Activated CD8-positive, alpha-beta T cell treated with anti-CD3 and anti-CD28 coated beads for 36 hours (primary cell): Measurements from ENCODE around the gene WWC2. TPM values are rescaled to one million over a fixed set of nuclear protein-coding genes. Genes with fewer than 3 reads are reported as not detected.

Experiments used
- ATAC-seq: fragments of 200-7000 bp; cut with Tn5 transposase; one replicate; pipeline ENCODE4 v1.10.0; 2021; ENCODE audit warnings: mild to moderate bottlenecking, moderate library complexity
- CTCF ChIA-PET: fragments of 350-600 bp; sonication (Branson Sonifier 250); formaldehyde crosslinking; loops from one replicate; lab custom pipeline; 2021; ENCODE audit warnings: antibody characterized with exemption; lab: Charles Lee
- POLR2A ChIA-PET: fragments of 350-600 bp; sonication (Branson Sonifier 250); formaldehyde crosslinking; loops from one replicate; lab custom pipeline; 2021; ENCODE audit warnings: antibody characterized with exemption; lab: Charles Lee
- DNase-seq: peaks from one replicate; pipeline ENCODE4 v3.0.0-alpha.2; 2020
- H3K27ac Mint-ChIP-seq: one replicate; pipeline ENCODE4 v1.8.0; 2021; ENCODE audit warnings: mild to moderate bottlenecking, mixed read lengths
- H3K27me3 Mint-ChIP-seq: one replicate; pipeline ENCODE4 v1.8.0; 2021; ENCODE audit warnings: mixed read lengths
- H3K36me3 Mint-ChIP-seq: one replicate; pipeline ENCODE4 v1.8.0; 2021; ENCODE audit warnings: low read depth, mixed read lengths
- H3K4me1 Mint-ChIP-seq: one replicate; pipeline ENCODE4 v1.8.0; 2021; ENCODE audit warnings: low read depth, mixed read lengths
- H3K4me3 Mint-ChIP-seq: one replicate; pipeline ENCODE4 v1.8.0; 2021; ENCODE audit warnings: mild to moderate bottlenecking, moderate library complexity, mixed read lengths
- H3K9me3 Mint-ChIP-seq: one replicate; pipeline ENCODE4 v1.8.0; 2021; ENCODE audit warnings: mixed read lengths
- CTCF ChIP-seq: fragments of 200-600 bp; IDR thresholded peaks from one replicate; pipeline ENCODE4 v1.8.0; 2022; ENCODE audit warnings: antibody characterized with exemption, mild to moderate bottlenecking
- intact Hi-C: fragments of 100-400 bp; cut with micrococcal nuclease; formaldehyde crosslinking; loops from one replicate; pipeline ENCODE4 v1.10.0; 2022
- total RNA-seq, 2 experiments: library from RNA; stranded (reverse); gene quantifications; one replicate each; pipeline ENCODE4 v1.2.3, GENCODE V29; 2021

The WWC2 gene
- total RNA-seq, 2 experiments from 2014 or later = 1.9 TPM

- Mint-ChIP-seq H3K4me1 (no peaks in the 10 kb centered on the region), H3K4me3 (no peak overlapping the region), H3K27ac (no peak overlapping the region), H3K9me3 (no peaks in the 10 kb centered on the region), H3K27me3 (peaks cover 2% of the 10 kb centered on the region), H3K36me3 (no peaks in the 10 kb centered on the region)
- intact Hi-C loops = no loop called here
- POLR2A ChIA-PET = no interaction called here
- TF ChIP-seq CTCF = no peak
- no peak for DNase-seq
- no peak for ATAC-seq
- CTCF ChIA-PET = interaction anchor here (1.7 kb wide), 1 partner anchor 57 kb away, joined by 4 read pairs; no protein-coding TSS in a partner anchor
Observed at GRCh38 chr4:183204793-183205192, 105.7 kb downstream of the WWC2 start.

DNA sequence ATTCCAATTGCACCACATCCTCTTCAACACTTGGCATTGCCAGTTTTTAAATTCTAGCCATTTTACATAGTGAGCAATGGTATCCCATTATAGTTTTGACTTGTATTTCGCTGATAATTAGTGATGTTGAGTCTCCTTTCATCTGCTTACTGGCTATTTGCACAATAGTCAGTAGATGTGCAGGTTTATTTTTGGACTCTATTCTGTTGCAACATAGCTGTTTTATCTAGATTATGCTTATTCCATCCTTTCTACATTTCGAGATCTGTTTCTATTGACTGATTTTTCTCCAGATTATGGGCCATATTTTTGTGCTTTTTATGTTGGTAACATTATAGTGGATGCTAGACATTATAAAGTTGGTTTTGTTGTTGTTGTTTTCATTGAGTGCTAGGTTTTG, 106.1 kb downstream of the WWC2 start:
- intact Hi-C loops = no loop called here
- H3K4me3 Mint-ChIP-seq = no peak overlapping the region
- H3K4me1 Mint-ChIP-seq = no peaks in the 10 kb centered on the region
- no peak for DNase-seq
- CTCF ChIA-PET = interaction anchor here (1.7 kb wide), 1 partner anchor 57 kb away, joined by 4 read pairs; no protein-coding TSS in a partner anchor
- no peaks in the 10 kb centered on the region for H3K9me3 Mint-ChIP-seq
- H3K36me3 Mint-ChIP-seq = no peaks in the 10 kb centered on the region
- TF ChIP-seq CTCF = no peak
- POLR2A ChIA-PET = no interaction called here
- no peak for ATAC-seq
- no peak overlapping the region for H3K27ac Mint-ChIP-seq
- peaks cover 2% of the 10 kb centered on the region for H3K27me3 Mint-ChIP-seq

DNA sequence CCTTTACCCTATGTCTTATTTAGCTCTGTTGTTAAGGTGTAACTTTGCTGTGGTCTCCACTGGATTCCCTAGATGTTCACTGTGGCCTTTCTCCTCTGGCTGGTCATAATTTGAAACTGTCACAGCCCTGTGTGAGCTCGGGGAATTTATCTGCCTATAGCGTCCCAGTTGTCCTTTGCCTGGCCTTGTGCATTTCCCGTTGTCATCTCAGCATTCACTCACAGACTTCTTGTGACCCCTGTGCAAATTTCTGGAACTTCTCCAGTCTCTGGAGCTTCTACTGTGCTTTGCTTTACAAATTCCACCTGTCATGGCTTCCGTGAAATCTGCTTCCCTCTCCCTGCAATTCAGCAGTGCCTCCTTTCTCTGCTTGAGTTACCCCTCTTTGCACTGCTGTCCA, 106.7 kb downstream of the WWC2 start:
- DNase-seq (no peak), ATAC-seq (no peak)
- TF ChIP-seq CTCF = no peak
- ChIA-PET POLR2A (no interaction called here), CTCF (interaction anchor here (1.7 kb wide), 1 partner anchor 56 kb away, joined by 4 read pairs; no protein-coding TSS in a partner anchor)
- Mint-ChIP-seq H3K36me3 (no peaks in the 10 kb centered on the region), H3K27ac (no peak overlapping the region), H3K4me3 (no peak overlapping the region), H3K9me3 (no peaks in the 10 kb centered on the region), H3K4me1 (no peaks in the 10 kb centered on the region), H3K27me3 (peaks cover 2% of the 10 kb centered on the region)
- intact Hi-C loops = no loop called here

DNA sequence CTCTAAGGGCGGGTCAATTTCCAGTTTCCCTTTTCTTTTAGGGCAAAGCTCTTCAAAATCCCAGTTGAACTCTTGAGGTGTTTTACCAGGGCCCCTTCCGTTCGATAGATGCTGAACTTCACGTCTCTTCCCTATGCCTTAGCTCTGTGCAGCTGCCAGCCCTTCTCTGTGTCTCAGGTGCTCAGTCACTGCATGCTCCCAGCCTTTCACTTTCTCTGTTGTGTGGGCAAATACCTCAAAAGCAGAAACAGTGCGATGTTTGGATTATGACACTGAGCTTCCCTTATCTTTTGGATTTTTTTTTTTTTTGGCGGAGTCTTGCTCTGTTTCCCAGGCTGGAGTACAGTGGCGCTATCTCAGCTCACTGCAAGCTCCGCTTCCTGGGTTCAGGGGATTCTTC, 112.5 kb downstream of the WWC2 start:
- Mint-ChIP-seq H3K4me1 (no peaks in the 10 kb centered on the region), H3K4me3 (no peak overlapping the region), H3K27ac (no peak overlapping the region), H3K36me3 (no peaks in the 10 kb centered on the region), H3K9me3 (no peaks in the 10 kb centered on the region), H3K27me3 (peaks cover 6% of the 10 kb centered on the region)
- ChIA-PET POLR2A (no interaction called here), CTCF (no interaction called here)
- intact Hi-C loops = no loop called here
- no peak for TF ChIP-seq CTCF
- ATAC-seq (no peak), DNase-seq (no peak)

- Mint-ChIP-seq H3K4me3 (no peak overlapping the region), H3K36me3 (no peaks in the 10 kb centered on the region), H3K27me3 (peaks cover 4% of the 10 kb centered on the region), H3K27ac (no peak overlapping the region), H3K9me3 (no peaks in the 10 kb centered on the region), H3K4me1 (no peaks in the 10 kb centered on the region)
- intact Hi-C loops = no loop called here
- POLR2A ChIA-PET = no interaction called here
- CTCF ChIA-PET = no interaction called here
- TF ChIP-seq CTCF = no peak
- ATAC-seq (no peak), DNase-seq (no peak)
Observed at GRCh38 chr4:183213996-183214395, 114.9 kb downstream of the WWC2 start.
